Amniotic epithelial cell (primary cell): ENCODE results near the gene ZSCAN22.
"Not testable (repeated sequence)": the region's sequence is repeated elsewhere in the genome, so short reads cannot be mapped to it uniquely, and the experiment has no call there.

Source experiments
- DNase-seq: peaks from one replicate; pipeline ENCODE4 v3.0.0-alpha.2; 2010; ENCODE audit warnings: low read depth

Gene ZSCAN22

GRCh38 chr19:58326914-58327726 lies at the start of gene ZSCAN22:
Gene ZSCAN22, plus strand, starts transcription at chr19:58326994. Its CDS starts 7,809 bp downstream, at chr19:58334803.
- DNase-seq: peak; percentile 95

- DNase-seq: no peak
Measured at GRCh38 chr19:58277197-58277596, 49.6 kb upstream of the ZSCAN22 start.

GRCh38 chr19:58277748-58278540 lies 48.9 kb upstream of the ZSCAN22 start:
- DNase-seq: no peak

GRCh38 chr19:58278541-58279041 lies 48.2 kb upstream of the ZSCAN22 start, which contains the start of gene ZNF8:
Gene ZNF8, plus strand, starts transcription at chr19:58278955. Its CDS starts 127 bp downstream, at chr19:58279082.
- DNase-seq: peak; percentile 99

- DNase-seq: peak; percentile 78
Measured at GRCh38 chr19:58279042-58279924, 47.5 kb upstream of the ZSCAN22 start.

GRCh38 chr19:58279925-58280316 lies 46.9 kb upstream of the ZSCAN22 start:
- no peak for DNase-seq

GRCh38 chr19:58284199-58284598 lies 42.6 kb upstream of the ZSCAN22 start:
- DNase-seq: no peak

- no peak for DNase-seq
Measured at GRCh38 chr19:58291943-58292342, 34.9 kb upstream of the ZSCAN22 start.

- no peak for DNase-seq
Measured at GRCh38 chr19:58294743-58295374, 31.9 kb upstream of the ZSCAN22 start.

- DNase-seq: no peak
Measured at GRCh38 chr19:58296104-58296503, 30.7 kb upstream of the ZSCAN22 start.

- DNase-seq: no peak
Measured at GRCh38 chr19:58300620-58301019, 26.2 kb upstream of the ZSCAN22 start.

- no peak for DNase-seq
Measured at GRCh38 chr19:58304255-58304654, 22.5 kb upstream of the ZSCAN22 start.

- DNase-seq: no peak
Measured at GRCh38 chr19:58304748-58305064, 22.1 kb upstream of the ZSCAN22 start.

GRCh38 chr19:58305065-58305931 lies 21.5 kb upstream of the ZSCAN22 start, which contains the start of gene ERVK3-1:
Gene ERVK3-1, plus strand, starts transcription at chr19:58305377. Its CDS starts 6,792 bp downstream, at chr19:58312169.
- DNase-seq: peak; percentile 97

- no peak for DNase-seq
Measured at GRCh38 chr19:58305932-58306323, 20.9 kb upstream of the ZSCAN22 start.

- no peak for DNase-seq
Measured at GRCh38 chr19:58307736-58308135, 19.1 kb upstream of the ZSCAN22 start.

- not testable (repeated sequence) for DNase-seq
Measured at GRCh38 chr19:58310685-58311084, 16.1 kb upstream of the ZSCAN22 start.

- DNase-seq: no peak
Measured at GRCh38 chr19:58311345-58311865, 15.4 kb upstream of the ZSCAN22 start.

GRCh38 chr19:58315580-58315979 lies 11.2 kb upstream of the ZSCAN22 start:
- no peak for DNase-seq

GRCh38 chr19:58317476-58318072 lies 9.2 kb upstream of the ZSCAN22 start:
- DNase-seq: peak; percentile 52
